Measurements from ENCODE around the gene ENOX1. TPM values are rescaled to one million over a fixed set of nuclear protein-coding genes. Genes with fewer than 3 reads are reported as not detected.

Gene ENOX1
- total RNA-seq, 1 experiment from 2014 or later, result 0.35 TPM

DNA sequence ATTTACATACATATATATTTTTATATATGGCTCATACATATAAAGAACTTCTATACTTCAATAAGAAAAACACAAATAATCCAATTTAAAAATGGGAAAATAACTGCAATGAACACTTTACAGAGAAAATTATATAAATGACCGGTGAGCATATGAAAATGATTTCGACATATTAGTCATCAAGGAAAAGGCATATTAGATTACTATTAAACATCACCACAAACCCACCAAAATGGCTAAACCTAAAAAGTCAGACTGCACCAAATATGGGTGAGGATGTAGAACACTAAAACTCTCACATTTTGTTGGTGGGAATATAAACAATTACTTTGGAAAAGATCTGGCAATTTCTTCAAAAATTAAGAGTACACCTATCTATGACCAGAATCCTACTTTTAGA, 316.2 kb downstream of the ENOX1 start:
- no peak overlapping the region for H3K4me2 ChIP-seq
- H2AFZ ChIP-seq, result no peak overlapping the region
- no peak for TF ChIP-seq EZH2 (IDR thresholded peaks at IDR 0.05; ENCODE audit: low read depth)
- TF ChIP-seq, protein P1, sequence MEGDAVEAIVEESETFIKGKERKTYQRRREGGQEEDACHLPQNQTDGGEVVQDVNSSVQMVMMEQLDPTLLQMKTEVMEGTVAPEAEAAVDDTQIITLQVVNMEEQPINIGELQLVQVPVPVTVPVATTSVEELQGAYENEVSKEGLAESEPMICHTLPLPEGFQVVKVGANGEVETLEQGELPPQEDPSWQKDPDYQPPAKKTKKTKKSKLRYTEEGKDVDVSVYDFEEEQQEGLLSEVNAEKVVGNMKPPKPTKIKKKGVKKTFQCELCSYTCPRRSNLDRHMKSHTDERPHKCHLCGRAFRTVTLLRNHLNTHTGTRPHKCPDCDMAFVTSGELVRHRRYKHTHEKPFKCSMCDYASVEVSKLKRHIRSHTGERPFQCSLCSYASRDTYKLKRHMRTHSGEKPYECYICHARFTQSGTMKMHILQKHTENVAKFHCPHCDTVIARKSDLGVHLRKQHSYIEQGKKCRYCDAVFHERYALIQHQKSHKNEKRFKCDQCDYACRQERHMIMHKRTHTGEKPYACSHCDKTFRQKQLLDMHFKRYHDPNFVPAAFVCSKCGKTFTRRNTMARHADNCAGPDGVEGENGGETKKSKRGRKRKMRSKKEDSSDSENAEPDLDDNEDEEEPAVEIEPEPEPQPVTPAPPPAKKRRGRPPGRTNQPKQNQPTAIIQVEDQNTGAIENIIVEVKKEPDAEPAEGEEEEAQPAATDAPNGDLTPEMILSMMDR (conservative IDR thresholded peaks at IDR 0.05), result no peak
- H3K27ac ChIP-seq, result no peak overlapping the region
- no peaks in the 10 kb centered on the region for H3K79me2 ChIP-seq (ENCODE audit: low read depth)
- H3K4me3 ChIP-seq, result no peak overlapping the region
- H3K9me3 ChIP-seq (ENCODE audit: insufficient read depth, low read depth), result no peaks in the 10 kb centered on the region
- intact Hi-C loops (cut with micrococcal nuclease; ENCODE audit: unreplicated experiment), result no loop called here
- CTCF ChIA-PET, result no interaction called here
- BruUV-seq (replicated peaks), result no TSS peak
- H3K27me3 ChIP-seq (ENCODE audit: insufficient read depth, low read depth), result no peaks in the 10 kb centered on the region
- H3F3A ChIP-seq (ENCODE audit: insufficient read depth, low read depth), result no peaks in the 10 kb centered on the region
- DNase-seq, result no peak
- H3K9me2 ChIP-seq (ENCODE audit: insufficient read depth), result no peaks in the 10 kb centered on the region
- H4K20me1 ChIP-seq (ENCODE audit: insufficient read depth), result no peaks in the 10 kb centered on the region
- H3K36me3 ChIP-seq (ENCODE audit: low read depth), result no peaks in the 10 kb centered on the region
- POLR2A ChIA-PET (ENCODE audit: unreplicated experiment), result no interaction called here
- H3K4me1 ChIP-seq (replicated peaks; ENCODE audit: insufficient read depth), result no peaks in the 10 kb centered on the region

DNA sequence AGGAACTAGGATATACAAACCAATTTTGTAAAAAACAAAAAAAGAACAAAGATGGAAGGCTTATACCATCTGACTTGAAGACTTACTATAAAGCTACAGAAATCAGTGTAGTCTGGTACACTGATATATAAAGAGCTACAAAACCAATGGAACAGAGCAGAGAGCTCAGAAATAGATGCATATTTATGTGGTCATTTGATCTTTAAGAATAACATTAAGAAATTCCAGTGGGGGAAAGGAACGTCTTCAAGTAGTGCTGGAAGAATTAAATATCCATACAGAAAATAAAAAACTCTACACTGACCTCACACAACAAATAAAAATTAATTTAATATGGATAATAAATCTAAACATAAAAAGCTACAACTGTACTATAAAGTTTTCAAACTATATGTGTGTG, 317.0 kb downstream of the ENOX1 start:
- H3K9me3 ChIP-seq (ENCODE audit: insufficient read depth, low read depth), result no peaks in the 10 kb centered on the region
- H3K36me3 ChIP-seq (ENCODE audit: low read depth), result no peaks in the 10 kb centered on the region
- no peaks in the 10 kb centered on the region for H4K20me1 ChIP-seq (ENCODE audit: insufficient read depth)
- CTCF ChIA-PET, result no interaction called here
- TF ChIP-seq, protein P1 (conservative IDR thresholded peaks at IDR 0.05), result no peak
- TF ChIP-seq EZH2 (IDR thresholded peaks at IDR 0.05; ENCODE audit: low read depth), result no peak
- no peaks in the 10 kb centered on the region for H3K79me2 ChIP-seq (ENCODE audit: low read depth)
- no TSS peak for BruUV-seq (replicated peaks)
- H3K9me2 ChIP-seq (ENCODE audit: insufficient read depth), result no peaks in the 10 kb centered on the region
- H3K27me3 ChIP-seq (ENCODE audit: insufficient read depth, low read depth), result no peaks in the 10 kb centered on the region
- no peak overlapping the region for H3K4me2 ChIP-seq
- DNase-seq, result no peak
- H3F3A ChIP-seq (ENCODE audit: insufficient read depth, low read depth), result no peaks in the 10 kb centered on the region
- H2AFZ ChIP-seq, result no peak overlapping the region
- H3K27ac ChIP-seq, result no peak overlapping the region
- no peaks in the 10 kb centered on the region for H3K4me1 ChIP-seq (replicated peaks; ENCODE audit: insufficient read depth)
- no peak overlapping the region for H3K4me3 ChIP-seq
- POLR2A ChIA-PET (ENCODE audit: unreplicated experiment), result no interaction called here
- intact Hi-C loops (cut with micrococcal nuclease; ENCODE audit: unreplicated experiment), result no loop called here

DNA sequence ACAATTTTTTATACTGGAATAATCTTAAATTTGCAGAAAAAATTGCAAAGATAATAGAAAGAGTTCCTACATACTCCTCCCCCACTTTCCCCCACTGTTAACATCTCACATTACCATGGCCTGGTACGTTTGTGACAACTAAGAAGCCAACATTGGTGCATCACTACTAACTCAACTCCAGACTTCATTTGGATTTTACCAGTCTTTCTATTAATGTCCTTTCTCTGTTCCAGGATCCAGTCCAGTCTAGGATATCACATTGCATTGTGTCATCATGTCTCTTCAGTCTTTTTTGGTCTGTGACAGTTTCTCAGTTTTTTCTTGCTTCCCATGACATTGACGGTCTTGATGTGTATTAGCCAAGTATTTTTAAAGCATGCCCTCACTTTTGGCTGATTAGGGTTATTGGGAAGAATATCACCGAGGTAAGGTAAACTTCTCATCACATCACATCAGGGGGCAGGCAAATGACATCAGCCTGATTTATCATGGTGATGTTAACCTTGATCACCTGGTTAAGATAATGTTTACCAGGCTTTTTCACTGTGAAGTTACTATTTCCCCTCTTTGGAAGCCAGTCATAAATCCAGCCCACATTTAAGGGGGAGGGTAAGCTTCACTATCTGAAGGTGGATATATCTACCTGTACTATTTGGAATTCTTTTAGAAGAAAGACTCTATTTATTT, 322.1 kb downstream of the ENOX1 start:
- BruUV-seq (replicated peaks), result no TSS peak
- no peak overlapping the region for H3K4me2 ChIP-seq
- H3K9me3 ChIP-seq (ENCODE audit: insufficient read depth, low read depth), result no peaks in the 10 kb centered on the region
- no peak overlapping the region for H2AFZ ChIP-seq
- no peaks in the 10 kb centered on the region for H3K4me1 ChIP-seq (replicated peaks; ENCODE audit: insufficient read depth)
- no peaks in the 10 kb centered on the region for H3F3A ChIP-seq (ENCODE audit: insufficient read depth, low read depth)
- no peaks in the 10 kb centered on the region for H3K36me3 ChIP-seq (ENCODE audit: low read depth)
- ChIA-PET POLR2A (ENCODE audit: unreplicated experiment) (no interaction called here), CTCF (no interaction called here)
- intact Hi-C loops (cut with micrococcal nuclease; ENCODE audit: unreplicated experiment), result no loop called here
- no peaks in the 10 kb centered on the region for H3K27me3 ChIP-seq (ENCODE audit: insufficient read depth, low read depth)
- no peaks in the 10 kb centered on the region for H3K79me2 ChIP-seq (ENCODE audit: low read depth)
- DNase-seq, result no peak
- no peak for TF ChIP-seq EZH2 (IDR thresholded peaks at IDR 0.05; ENCODE audit: low read depth)
- TF ChIP-seq, protein P1 (conservative IDR thresholded peaks at IDR 0.05), result no peak
- no peaks in the 10 kb centered on the region for H4K20me1 ChIP-seq (ENCODE audit: insufficient read depth)
- no peaks in the 10 kb centered on the region for H3K9me2 ChIP-seq (ENCODE audit: insufficient read depth)
- no peak overlapping the region for H3K4me3 ChIP-seq
- no peak overlapping the region for H3K27ac ChIP-seq
